Activated T-helper 1 cell treated with anti-CD3 and anti-CD28 coated beads, Interleukin-2, amount 50 U/mL, for 16 hours (primary cell): Measurements from ENCODE around the gene SPATA45.
A peak's percentile ranks its signal among the peaks of the same experiment; 100 is the strongest.
"Not testable (repeated sequence)": the region's sequence is repeated elsewhere in the genome, so short reads cannot be mapped to it uniquely, and the experiment has no call there.

Source experiments
- DNase-seq, 2 donors: peaks; one replicate each; pipeline ENCODE4 v3.0.0-alpha.2; 2020; ENCODE audit warnings: low read depth in 1 of 2, low spot score in 1 of 2

Gene SPATA45

DNA sequence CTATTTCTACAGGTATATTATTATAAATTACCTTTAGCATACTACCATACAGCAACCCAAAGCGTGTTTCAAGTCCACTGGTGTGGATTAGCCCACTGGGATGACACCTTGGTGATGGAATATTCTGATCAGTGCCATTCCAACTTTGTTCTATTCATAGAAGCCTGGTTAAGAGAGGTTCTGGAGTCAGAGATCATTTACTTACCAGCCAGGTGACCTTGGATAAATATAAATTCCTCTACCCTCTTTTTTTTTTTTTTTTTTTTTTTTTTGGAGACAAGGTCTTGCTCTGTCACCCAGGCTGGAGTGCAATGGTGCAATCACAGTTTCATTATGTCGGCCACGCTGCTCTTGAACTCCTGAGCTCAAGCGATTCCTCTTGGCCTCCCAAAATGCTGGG lies at the start of gene SPATA45:
Gene SPATA45 (minus strand): TSS at position 101 of the 400 bp plus-strand sequence. CDS start 11,500 bp downstream, outside the sequence.
- DNase-seq = no peak

GRCh38 chr1:212892108-212892507 lies 44.7 kb upstream of the SPATA45 start:
- DNase-seq = no peak

- no peak for DNase-seq
Observed at GRCh38 chr1:212884592-212884991, 37.1 kb upstream of the SPATA45 start.

DNA sequence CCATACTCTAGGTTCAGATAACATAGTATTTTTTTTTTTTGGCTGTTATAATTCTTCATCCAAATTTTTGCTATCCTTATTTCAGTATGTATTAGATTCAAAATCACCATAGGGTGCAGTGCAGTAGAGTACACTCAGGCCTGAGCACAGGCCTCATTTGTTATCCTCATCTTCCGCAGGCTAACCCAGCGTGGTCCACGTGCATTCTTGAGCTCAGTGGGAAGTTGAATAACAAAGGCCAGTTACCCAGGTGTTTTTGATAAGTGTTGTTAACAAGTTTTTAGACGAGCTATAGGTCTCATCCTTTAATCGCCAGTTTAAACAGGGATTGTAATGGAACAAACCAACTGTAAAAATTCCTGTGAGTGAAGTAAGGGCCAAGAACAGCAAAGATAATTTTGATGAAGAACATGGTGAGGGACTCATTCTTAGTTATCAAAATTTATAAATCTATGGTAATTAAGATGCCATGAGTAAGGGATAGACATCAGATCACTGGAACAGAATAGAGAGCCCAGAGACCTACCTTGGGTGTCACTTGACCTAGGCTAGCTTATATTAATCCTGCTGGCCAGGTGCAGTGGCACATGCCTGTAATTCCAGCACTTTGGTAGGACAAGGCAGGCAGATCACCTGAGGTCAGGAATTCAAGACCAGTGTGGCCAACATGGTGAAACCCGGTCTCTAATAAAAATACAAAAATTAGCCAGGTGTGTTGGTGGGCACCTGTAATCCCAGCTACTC lies 32.7 kb upstream of the SPATA45 start:
- DNase-seq = no peak

DNA sequence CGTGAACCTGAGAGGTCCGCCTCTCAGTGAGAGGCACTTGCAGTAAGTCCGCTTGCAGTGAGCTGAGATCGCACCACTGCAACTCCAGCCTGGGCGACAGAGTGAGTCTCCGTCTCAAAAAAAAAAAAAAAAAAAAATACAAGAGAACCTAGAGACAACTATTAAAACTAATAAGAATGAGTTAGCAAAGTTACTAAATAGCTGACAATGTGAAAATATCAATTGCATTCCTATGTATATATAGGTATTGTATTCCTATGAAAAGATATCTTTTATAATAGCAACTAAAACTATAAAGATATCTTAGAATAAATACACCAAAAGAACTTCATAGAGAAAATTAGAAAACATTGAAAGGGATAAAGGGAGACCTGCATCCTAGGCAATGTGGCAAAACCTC lies 31.0 kb upstream of the SPATA45 start:
- DNase-seq = no peak

DNA sequence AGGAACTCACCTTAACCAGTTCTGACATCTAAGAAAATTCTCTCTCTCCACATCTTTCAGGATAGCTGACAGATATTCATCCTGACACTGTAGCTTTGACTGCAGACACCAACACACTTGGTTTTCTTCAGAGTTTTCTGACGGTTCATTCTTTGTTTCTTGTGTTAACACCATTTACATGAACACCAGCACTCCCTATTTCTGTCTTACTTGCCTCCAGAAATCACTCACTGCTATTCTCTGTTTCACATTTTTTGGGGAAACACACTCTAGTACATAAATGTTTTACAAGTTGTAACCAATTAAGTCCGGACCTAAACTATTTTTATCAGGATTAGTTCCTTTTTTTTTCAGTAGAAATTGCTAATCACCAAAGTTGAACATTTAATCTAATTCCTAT lies 26.1 kb upstream of the SPATA45 start:
- DNase-seq = no peak

GRCh38 chr1:212871976-212872375 lies 24.5 kb upstream of the SPATA45 start:
- no peak for DNase-seq

DNA sequence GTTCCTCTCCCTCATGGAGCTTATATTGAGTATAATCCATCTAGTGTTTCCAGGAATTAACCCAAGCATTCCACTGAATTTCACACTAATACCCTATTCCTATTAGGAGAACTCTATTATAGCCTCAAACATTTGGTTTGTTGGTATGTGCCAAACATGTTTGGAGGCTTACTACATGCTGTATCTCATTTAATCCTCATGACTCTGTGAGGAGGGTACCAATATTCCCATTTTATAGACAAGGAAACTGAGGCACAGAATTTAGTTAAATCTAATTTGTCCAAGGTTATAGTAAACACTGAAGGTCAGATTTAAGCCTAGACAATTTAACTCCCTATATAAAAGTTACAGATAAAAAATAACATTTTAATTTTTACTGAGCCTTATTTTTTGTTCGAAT lies 19.7 kb upstream of the SPATA45 start:
- no peak for DNase-seq

DNA sequence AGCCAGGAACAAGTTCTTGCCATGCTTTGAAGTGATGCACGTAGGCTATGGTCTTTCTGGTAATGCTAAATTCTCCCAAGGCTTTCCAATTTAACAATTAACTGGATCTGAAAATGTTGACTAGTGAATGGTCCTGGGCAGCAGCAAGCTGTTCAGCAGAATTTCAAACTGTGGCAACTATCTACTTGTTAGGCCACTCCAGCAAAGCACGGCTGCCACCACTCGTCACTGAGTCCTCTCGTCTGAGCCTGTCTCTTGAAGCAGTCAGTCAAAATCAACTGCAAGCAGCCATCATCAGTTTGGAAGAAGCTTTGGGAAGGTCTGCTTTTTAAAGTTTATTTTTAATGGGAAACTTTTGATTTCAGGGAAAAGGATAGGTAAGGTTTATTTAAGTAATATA lies 16.8 kb upstream of the SPATA45 start:
- no peak for DNase-seq

GRCh38 chr1:212863345-212863744 lies 15.9 kb upstream of the SPATA45 start:
- not testable (repeated sequence) for DNase-seq

- DNase-seq = no peak
Observed at GRCh38 chr1:212862111-212862690, 14.8 kb upstream of the SPATA45 start.

DNA sequence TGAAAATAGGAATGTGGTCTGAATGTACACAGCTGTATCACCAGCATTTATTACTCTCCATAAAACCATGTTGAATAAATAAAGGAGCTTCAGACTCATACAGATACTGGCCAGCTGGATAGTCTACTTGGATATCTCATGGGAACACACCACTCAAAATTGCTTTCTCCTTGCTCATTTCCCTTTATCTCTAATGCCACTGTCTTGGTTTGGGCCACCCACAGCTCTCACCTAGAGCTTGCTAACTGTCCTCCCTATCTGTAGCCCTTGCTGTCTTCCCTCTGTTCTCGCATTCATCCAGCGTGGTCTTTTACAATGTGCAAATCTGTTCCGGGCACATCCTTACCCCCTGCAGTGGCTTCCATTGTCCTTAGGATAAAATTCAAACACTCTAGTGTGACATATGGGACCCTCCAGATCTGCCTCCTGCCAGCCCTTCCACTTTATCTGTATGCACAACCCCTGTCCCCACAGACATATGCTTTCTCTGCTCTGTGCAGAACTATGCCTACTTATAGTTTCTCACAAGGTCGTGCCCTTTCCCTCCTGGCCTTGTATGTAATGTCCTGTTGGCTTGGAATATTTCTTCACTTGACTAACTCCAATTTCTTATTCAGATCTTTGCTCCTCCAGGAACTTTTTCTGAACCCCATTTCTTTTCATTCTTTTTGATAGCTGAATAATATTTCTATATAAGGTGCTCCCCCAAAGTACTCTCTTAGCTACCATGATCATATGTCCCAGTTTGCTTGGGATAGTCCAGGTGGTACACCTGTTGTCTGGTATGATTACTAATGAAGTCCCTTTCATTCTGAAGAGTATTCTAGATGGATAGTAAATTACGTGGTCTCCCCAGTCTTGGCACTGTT lies 13.5 kb upstream of the SPATA45 start:
- no peak for DNase-seq

DNA sequence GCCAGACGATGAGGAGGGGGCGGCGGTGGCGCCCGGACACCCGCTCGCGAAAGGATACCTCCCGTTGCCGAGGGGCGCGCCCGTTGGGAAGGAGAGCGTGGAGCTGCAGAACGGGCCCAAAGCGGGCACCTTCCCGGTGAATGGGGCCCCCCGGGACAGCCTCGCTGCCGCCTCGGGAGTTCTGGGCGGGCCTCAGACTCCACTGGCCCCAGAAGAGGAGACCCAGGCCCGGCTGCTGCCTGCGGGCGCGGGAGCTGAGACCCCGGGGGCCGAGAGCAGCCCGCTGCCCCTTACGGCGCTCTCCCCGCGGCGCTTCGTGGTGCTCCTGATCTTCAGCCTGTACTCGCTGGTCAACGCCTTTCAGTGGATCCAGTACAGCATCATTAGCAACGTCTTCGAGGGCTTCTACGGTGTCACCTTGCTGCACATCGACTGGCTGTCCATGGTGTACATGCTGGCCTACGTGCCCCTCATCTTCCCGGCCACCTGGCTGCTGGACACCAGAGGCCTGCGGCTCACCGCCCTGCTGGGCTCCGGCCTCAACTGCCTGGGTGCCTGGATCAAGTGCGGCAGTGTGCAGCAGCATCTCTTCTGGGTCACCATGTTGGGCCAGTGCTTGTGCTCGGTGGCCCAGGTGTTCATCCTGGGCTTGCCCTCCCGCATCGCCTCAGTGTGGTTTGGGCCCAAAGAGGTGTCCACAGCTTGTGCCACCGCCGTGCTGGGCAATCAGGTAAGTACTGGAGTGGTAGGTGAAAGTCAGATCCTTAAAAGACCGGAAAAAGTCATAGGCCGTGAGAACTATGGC lies 11.2 kb upstream of the SPATA45 start:
- DNase-seq = no peak

GRCh38 chr1:212857992-212858460 lies 10.6 kb upstream of the SPATA45 start, which contains the start of gene FLVCR1:
TSS of gene FLVCR1 (plus strand) at chr1:212858275. CDS start at chr1:212858453, 178 bp downstream.
- DNase-seq = peak; percentile 86 to 89

DNA sequence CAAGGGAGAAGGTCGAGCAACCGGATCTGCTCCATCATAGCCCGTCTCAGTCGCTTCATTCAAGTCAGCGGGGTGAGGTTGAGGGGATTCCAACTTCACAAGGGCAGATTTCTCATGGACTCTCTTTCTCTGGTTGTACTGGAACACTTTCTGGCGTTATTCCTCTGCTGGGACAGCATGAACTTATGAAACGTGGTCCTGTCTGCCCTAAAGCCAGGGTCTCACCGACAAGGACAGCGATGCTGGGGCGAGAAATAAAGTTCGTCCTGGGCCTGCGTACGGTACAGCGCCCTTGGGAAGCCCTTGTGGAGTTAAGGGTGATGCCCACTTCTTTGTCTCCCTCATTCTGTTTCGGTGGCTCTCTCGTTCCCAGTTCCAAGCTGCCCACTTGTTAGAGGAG lies 9.3 kb upstream of the SPATA45 start:
- DNase-seq = no peak

DNA sequence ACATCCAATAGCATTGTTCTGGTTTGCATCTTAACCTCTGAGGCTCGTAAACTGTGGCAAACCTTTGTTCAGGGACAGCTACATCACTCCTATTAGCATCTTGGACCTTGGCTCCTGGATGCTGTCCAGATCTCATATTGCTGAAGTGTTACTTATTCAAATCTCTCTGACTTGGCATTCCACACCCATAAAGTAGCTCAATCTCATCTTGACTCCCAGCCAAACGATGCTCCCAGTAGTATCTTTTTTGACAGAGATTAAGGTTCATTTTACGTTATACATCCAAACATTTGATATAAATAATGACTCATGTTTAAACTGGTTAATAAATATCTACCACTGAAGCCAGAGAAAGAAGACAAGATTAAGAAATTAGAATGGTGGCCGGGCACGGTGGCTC lies 6.2 kb upstream of the SPATA45 start:
- no peak for DNase-seq

DNA sequence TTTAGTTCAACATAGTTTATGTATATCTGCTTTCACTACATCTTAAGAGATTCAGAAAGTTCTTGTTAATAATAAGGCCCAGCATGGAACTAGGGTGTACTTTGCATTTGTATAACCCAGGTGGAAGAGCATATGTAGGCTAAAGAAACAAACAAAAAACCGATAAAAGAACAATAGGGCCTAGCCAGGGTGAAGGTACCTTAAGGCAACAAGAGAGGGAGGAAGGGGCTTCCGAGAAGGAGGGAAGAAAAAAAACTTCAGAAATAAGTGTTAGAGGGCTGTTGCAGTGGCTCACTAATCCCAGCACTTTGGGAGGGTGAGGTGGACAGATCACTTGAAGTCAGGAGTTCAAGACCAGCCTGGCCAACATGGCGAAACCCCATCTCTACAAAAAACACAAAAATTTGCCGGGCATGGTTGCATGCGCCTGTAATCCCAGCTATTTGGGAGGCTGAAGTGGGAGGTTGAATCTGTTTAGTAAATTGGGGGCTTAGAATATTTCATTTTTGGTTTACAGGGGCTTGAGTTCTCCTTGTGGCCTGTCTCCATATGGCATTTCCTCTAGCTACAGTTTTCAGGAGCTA lies 4.7 kb upstream of the SPATA45 start:
- no peak for DNase-seq

DNA sequence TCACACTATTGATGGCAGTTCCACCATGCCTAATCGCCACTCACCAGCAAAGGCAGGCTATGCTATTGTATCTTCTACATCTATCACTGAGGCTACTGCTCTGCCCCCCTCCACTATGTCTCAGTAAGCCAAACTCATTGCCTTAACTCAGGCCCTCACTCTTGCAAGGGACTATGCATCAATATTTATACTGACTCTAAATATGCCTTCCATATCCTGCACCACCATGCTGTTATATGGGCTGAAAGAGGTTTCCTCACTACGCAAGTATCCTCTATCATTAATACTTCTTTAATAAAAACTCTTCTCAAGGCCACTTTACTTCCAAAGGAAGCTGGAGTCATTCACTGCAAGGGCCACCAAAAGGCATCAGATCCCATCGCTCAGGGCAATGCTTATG lies 2.9 kb downstream of the SPATA45 start:
- not testable (repeated sequence) for DNase-seq

GRCh38 chr1:212838145-212838544 lies 9.3 kb downstream of the SPATA45 start:
- DNase-seq = no peak
